Bronchial epithelial cell (primary cell): ENCODE data around the gene RPTOR. TPM values are rescaled to one million over a fixed set of nuclear protein-coding genes. Genes with fewer than 3 reads are reported as not detected.
"Not testable (repeated sequence)": the region's sequence is repeated elsewhere in the genome, so short reads cannot be mapped to it uniquely, and the experiment has no call there.

Source experiments
- DNase-seq: peaks from one replicate; pipeline ENCODE4 v3.0.0-alpha.2; 2010; ENCODE audit warnings: low read depth
- FAIRE-seq: peaks from 2 replicates; lab custom pipeline; 2011; peaks lifted over from hg19 to GRCh38; lab: Jason Lieb, UNC
- H3K27me3 ChIP-seq: 2 replicates; pipeline ENCODE4 v1.5.1; 2011; ENCODE audit warnings: low read length; ENCODE audit not compliant: control insufficient read depth, insufficient read depth
- H3K36me3 ChIP-seq: 2 replicates; pipeline ENCODE4 v1.5.1; 2011; ENCODE audit warnings: low read length; ENCODE audit not compliant: control insufficient read depth, insufficient read depth
- H3K4me3 ChIP-seq: 2 replicates; pipeline ENCODE4 v1.5.1; 2011; ENCODE audit warnings: mild to moderate bottlenecking, low read depth, low read length, control low read depth
- CTCF ChIP-seq: IDR thresholded peaks from 2 replicates; pipeline ENCODE4 v1.5.1; 2011; ENCODE audit warnings: mild to moderate bottlenecking, moderate library complexity, low read length, control low read depth, inconsistent platforms; ENCODE audit not compliant: insufficient read depth, severe bottlenecking
- total RNA-seq: library from RNA; depleted of rRNA; stranded (reverse); fragments of >200 nt; gene quantifications from 2 replicates; pipeline ENCODE4 v1.2.1, GENCODE V29; 2014

The RPTOR gene
- total RNA-seq, 1 donor from 2014 or later, result 14.0 TPM

GRCh38 chr17:80815151-80815681 lies 270.6 kb downstream of the RPTOR start:
- Histone ChIP-seq H3K36me3 (peaks cover 2% of the 10 kb centered on the region), H3K4me3 (no peak overlapping the region), H3K27me3 (no peaks in the 10 kb centered on the region)
- no peak for TF ChIP-seq CTCF
- no peak for FAIRE-seq
- no peak for DNase-seq

DNA sequence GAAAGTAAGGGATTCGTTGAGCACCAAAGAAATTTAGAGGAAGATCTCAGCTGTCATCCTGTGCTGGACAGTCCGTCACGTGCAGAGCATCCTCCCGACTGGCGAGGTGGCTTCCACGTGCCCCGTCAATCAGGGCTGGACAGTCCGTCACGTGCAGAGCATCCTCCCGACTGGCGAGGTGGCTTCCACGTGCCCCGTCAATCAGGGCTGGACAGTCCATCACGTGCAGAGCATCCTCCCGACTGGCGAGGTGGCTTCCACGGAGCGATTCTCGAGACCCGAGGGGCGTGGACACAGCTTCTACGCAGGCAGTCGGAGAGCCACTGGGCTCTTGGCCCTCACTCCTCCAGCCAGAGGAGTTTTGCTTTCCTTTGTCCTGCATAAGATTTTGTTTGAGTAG lies 271.1 kb downstream of the RPTOR start:
- peak; percentile 98 for FAIRE-seq
- H3K27me3 ChIP-seq, H3K4me3 ChIP-seq, H3K36me3 ChIP-seq, DNase-seq: not testable (repeated sequence)

DNA sequence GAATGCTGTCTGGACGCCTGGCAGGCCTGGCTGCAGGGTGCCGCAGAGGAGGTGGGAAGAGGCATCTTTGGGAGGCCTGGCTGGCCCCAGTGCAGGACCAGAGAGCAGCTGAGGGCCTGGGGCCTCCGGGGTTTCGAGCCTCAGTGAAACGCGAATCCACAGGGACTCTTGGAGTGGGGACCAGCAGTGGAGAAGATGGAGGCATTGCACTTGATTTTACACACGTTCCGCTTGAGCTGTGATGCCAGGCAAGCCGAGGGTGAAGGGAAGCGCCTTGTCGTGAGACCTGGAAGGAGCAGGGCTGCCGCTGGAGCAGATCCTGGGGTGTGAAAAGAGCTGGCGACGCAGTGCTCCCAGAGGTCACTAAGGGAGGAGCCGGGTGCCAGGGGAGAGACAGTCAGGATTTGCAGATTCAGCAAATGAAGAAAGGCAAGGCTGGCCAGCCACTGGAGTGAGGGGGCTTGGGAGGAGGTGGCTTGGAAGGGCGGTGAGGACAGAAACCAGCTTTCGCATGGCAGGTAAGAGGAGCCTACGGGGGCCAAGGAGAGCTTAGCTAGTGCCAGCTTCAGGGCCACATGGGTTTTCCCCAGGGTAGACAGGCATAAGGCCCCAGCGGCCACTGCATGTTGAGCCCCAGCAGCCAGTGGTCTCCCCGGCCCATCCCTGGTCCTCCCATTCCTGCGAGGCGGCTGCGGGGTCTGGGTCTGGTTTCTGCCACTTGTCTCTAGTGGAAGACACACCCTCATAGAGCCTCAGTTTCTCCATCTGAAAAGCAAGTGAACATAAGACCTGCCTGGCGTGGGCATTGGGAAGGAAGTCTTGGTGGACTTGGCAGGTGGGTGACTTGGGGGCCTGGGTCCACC lies 271.8 kb downstream of the RPTOR start:
- Histone ChIP-seq H3K36me3 (peaks cover 2% of the 10 kb centered on the region), H3K27me3 (no peaks in the 10 kb centered on the region), H3K4me3 (no peak overlapping the region)
- FAIRE-seq (no peak), DNase-seq (no peak)
- TF ChIP-seq CTCF, result no peak

DNA sequence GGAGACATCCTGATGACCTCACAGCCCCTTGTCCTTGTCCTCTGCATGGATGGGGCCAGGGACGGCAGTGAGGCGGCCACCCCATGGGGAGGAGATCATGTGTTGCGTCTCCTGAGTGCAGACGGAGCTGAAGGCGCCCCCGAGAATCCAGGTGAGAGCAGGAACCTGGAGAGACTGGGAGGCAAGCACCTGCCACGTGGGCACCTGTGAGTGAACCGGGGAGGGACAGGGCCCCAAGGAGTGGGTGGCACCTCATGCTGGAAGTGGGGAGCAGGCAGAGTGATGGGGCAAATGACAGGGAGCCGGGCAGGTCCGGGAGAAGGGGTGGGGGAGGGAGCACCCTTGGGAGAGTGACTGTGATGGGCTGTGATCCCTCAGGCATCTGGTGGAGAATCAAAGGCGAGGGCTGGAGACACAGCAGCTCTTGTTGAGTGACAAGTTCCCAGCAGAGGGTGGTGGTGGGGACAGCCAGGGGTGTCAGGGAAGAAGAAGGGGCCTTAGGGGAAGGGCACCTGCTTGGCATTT lies 272.7 kb downstream of the RPTOR start:
- H3K4me3 ChIP-seq, result no peak overlapping the region
- no peak for DNase-seq
- no peaks in the 10 kb centered on the region for H3K27me3 ChIP-seq
- H3K36me3 ChIP-seq, result peaks cover 2% of the 10 kb centered on the region
- FAIRE-seq, result no peak
- TF ChIP-seq CTCF, result no peak

DNA sequence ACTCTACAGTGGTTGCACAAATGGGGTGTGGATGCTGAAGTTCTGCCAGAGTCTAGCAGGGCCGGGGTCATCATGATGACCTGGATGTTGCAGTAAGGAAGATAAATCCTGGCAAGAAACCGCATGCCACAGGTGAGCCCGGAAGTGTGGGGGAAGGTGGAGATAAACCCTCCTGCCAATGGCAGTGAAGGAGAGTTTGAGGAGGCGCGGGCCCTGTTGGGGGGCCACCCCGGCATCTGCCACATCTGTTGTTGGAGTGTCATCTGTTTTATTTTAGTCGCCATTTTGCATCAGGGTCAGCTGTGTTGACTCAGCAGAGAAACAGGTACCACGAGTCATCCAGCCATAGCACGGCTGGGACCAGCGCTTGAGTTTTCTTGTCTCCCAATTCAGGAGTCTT lies 273.2 kb downstream of the RPTOR start:
- Histone ChIP-seq H3K27me3 (no peaks in the 10 kb centered on the region), H3K4me3 (no peak overlapping the region), H3K36me3 (peaks cover 1% of the 10 kb centered on the region)
- peak; percentile 47 for DNase-seq
- TF ChIP-seq CTCF, result no peak
- no peak for FAIRE-seq

- Histone ChIP-seq H3K4me3 (no peak overlapping the region), H3K27me3 (no peaks in the 10 kb centered on the region), H3K36me3 (peaks cover 6% of the 10 kb centered on the region)
- DNase-seq, result no peak
- TF ChIP-seq CTCF, result no peak
- no peak for FAIRE-seq
Observed at GRCh38 chr17:80818871-80819270, 274.2 kb downstream of the RPTOR start.
